GM10266 (cell line): ENCODE data around the gene NDRG2.

Experiments used
- DNase-seq: peaks from one replicate; pipeline ENCODE4 v3.0.0; 2012; ENCODE audit errors: extremely low spot score
- CTCF ChIP-seq: IDR thresholded peaks from 2 replicates; pipeline ENCODE4 v1.5.1; 2012; ENCODE audit warnings: mild to moderate bottlenecking, low read depth; ENCODE audit not compliant: control insufficient read depth, insufficient read depth; ENCODE audit errors: missing control alignments

Gene NDRG2

GRCh38 chr14:21023174-21023573 lies 1.7 kb downstream of the NDRG2 start:
- TF ChIP-seq CTCF: no peak
- no peak for DNase-seq

GRCh38 chr14:21022686-21023085 lies 2.2 kb downstream of the NDRG2 start:
- no peak for TF ChIP-seq CTCF
- no peak for DNase-seq

GRCh38 chr14:21020977-21021545 lies 3.8 kb downstream of the NDRG2 start:
- DNase-seq: no peak
- no peak for TF ChIP-seq CTCF

GRCh38 chr14:21019366-21019765 lies 5.5 kb downstream of the NDRG2 start:
- TF ChIP-seq CTCF: no peak
- no peak for DNase-seq

- no peak for DNase-seq
Observed at GRCh38 chr14:21018781-21019180, 6.1 kb downstream of the NDRG2 start.

GRCh38 chr14:21018286-21018685 lies 6.6 kb downstream of the NDRG2 start:
- TF ChIP-seq CTCF: no peak
- DNase-seq: no peak

More at GRCh38 chr14:21018781-21019180, 6.1 kb downstream of the NDRG2 start:
- TF ChIP-seq CTCF: no peak

- no peak for TF ChIP-seq CTCF
- DNase-seq: no peak
Observed at GRCh38 chr14:21017528-21018245, 7.2 kb downstream of the NDRG2 start.
